Testis (tissue), 3 donors: ENCODE measurements around the gene BTN1A1. TPM values are rescaled to one million over a fixed set of nuclear protein-coding genes. Genes with fewer than 3 reads are reported as not detected.
"Not testable (repeated sequence)": the region's sequence is repeated elsewhere in the genome, so short reads cannot be mapped to it uniquely, and the experiment has no call there.

Source experiments
- DNase-seq: peaks from one replicate; pipeline ENCODE4 v3.0.0-alpha.2; 2019
- H3K27ac ChIP-seq, 2 donors: fragments of 200-600 bp; sonication (generic); one replicate each; pipeline ENCODE4 v1.5.1; 2019
- H3K27me3 ChIP-seq: fragments of 200-600 bp; sonication (generic); one replicate; pipeline ENCODE4 v1.5.1; 2019
- H3K36me3 ChIP-seq: fragments of 200-600 bp; sonication (generic); one replicate; pipeline ENCODE4 v1.5.1; 2017; ENCODE audit warnings: low read depth; ENCODE audit errors: missing control alignments
- H3K4me1 ChIP-seq: fragments of 200-600 bp; sonication (generic); one replicate; pipeline ENCODE4 v1.5.1; 2019
- H3K4me3 ChIP-seq, 2 donors: fragments of 200-600 bp; sonication (generic); one replicate each; pipeline ENCODE4 v1.5.1; 2017 to 2019
- H3K9me3 ChIP-seq: fragments of 200-600 bp; sonication (generic); one replicate; pipeline ENCODE4 v1.5.1; 2017
- POLR2A ChIP-seq: fragments of 450-650 bp; IDR thresholded peaks from one replicate; pipeline ENCODE4 v1.6.1; 2017; ENCODE audit warnings: antibody characterized with exemption, mild to moderate bottlenecking, moderate library complexity
- WGBS, 2 donors: methylation state at CpG; one replicate each; pipeline ENCODE4 v1.1.5; 2018; 5-methylcytosine and 5-hydroxymethylcytosine counted together
- intact Hi-C: fragments of 100-400 bp; cut with DNase I; formaldehyde crosslinking; loops from one replicate; pipeline ENCODE4 v1.15.1; 2023; ENCODE audit warnings: low total_unique reads
- polyA plus RNA-seq: library from polyadenylated mRNA; stranded (reverse); fragments of 350-450 nt; fragmentation: Illumina TruSeq; extraction: RNeasy Lipid Tissue Mini Kit (QIAGEN cat#74804); gene quantifications from one replicate; pipeline ENCODE4 v1.2.3, GENCODE V29; 2014; ENCODE audit warnings: low read depth, low replicate concordance; ENCODE audit not compliant: insufficient read depth
- total RNA-seq, 2 donors: library from RNA; depleted of rRNA; stranded (reverse); fragments of >200 nt; gene quantifications; one replicate each; pipeline ENCODE4 v1.2.3, GENCODE V29; 2016
- TF ChIP-seq, protein P1 (sequence below), 3 experiments: fragments of 450-650 bp in 2 of 3; fragments of 200-600 bp in 1 of 3; sonication (generic) in 1 of 3; IDR thresholded peaks; one replicate each; pipeline ENCODE4 v1.5.1; 2016 to 2019; ENCODE audit warnings: antibody characterized with exemption in 3 of 3, mild to moderate bottlenecking in 2 of 3, moderate library complexity in 1 of 3

The BTN1A1 gene
- total and polyA plus RNA-seq, 3 donors from 2014 or later = 0.30 to 0.31 (median 0.31) TPM

- DNase-seq = no peak
These were observed 2.5 kb downstream of the BTN1A1 start for GRCh38 chr6:26502626-26503025.

DNA sequence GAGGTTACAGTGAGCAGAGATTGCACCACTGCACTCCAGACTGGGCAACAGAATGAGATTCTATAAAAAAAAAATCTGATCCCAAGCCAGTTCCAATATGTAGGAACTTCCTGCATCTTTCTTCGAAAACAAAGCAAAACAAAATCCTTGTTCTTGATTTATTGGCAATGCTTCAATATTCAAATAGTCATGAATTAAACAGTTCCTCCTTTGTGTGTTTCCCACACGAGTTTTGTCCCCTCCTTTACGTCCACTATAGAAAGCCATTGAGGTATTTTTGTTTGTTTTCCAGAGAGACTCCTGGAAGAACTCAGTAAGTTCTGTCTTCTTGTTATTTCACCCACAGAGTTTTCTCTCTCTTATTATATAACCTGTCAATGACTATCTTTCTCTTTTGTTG, 7.6 kb downstream of the BTN1A1 start:
- no peaks in the 10 kb centered on the region for H3K4me1 ChIP-seq
- intact Hi-C loops = no loop called here
- TF ChIP-seq, protein P1, sequence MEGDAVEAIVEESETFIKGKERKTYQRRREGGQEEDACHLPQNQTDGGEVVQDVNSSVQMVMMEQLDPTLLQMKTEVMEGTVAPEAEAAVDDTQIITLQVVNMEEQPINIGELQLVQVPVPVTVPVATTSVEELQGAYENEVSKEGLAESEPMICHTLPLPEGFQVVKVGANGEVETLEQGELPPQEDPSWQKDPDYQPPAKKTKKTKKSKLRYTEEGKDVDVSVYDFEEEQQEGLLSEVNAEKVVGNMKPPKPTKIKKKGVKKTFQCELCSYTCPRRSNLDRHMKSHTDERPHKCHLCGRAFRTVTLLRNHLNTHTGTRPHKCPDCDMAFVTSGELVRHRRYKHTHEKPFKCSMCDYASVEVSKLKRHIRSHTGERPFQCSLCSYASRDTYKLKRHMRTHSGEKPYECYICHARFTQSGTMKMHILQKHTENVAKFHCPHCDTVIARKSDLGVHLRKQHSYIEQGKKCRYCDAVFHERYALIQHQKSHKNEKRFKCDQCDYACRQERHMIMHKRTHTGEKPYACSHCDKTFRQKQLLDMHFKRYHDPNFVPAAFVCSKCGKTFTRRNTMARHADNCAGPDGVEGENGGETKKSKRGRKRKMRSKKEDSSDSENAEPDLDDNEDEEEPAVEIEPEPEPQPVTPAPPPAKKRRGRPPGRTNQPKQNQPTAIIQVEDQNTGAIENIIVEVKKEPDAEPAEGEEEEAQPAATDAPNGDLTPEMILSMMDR (IDR thresholded peaks at IDR 0.05) = no peak
- no peak for TF ChIP-seq POLR2A
- H3K36me3 ChIP-seq = no peaks in the 10 kb centered on the region
- H3K27me3 ChIP-seq = no peaks in the 10 kb centered on the region
- no peak overlapping the region for H3K4me3 ChIP-seq
- WGBS, 2 donors = 53 to 57% methylated on average over 3 of the region's 3 CpGs
- H3K9me3 ChIP-seq = no peaks in the 10 kb centered on the region
- H3K27ac ChIP-seq = no peak overlapping the region
- no peak for DNase-seq

More at GRCh38 chr6:26502626-26503025, 2.5 kb downstream of the BTN1A1 start:
- Histone ChIP-seq H3K4me1 (no peaks in the 10 kb centered on the region), H3K27ac (no peak overlapping the region), H3K4me3 (no peak overlapping the region), H3K27me3 (no peaks in the 10 kb centered on the region), H3K36me3 (no peaks in the 10 kb centered on the region), H3K9me3 (no peaks in the 10 kb centered on the region)
- intact Hi-C loops = no loop called here
- 86 to 93% methylated on average over 3 of the region's 3 CpGs for WGBS, 2 donors
- no peak for TF ChIP-seq POLR2A
- TF ChIP-seq, protein P1 (IDR thresholded peaks at IDR 0.05) = no peak

DNA sequence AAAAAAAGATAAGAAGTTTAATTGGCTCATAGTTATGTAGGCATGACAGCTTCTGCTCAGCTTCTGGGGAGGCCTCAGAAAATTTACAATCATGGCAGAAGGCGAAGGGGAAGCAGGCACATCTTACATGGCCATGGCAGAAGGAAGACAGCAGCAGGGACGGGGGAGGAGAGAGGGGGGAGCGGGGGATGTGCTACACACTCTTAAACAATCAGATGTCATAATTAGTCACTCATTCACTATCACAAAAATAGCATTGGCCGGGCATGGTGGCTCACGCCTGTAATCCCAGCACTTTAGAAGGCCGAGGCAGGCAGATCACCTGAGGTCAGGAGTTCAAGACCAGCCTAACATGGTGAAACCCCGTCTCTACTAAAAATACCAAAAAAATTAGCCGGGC, 10.9 kb downstream of the BTN1A1 start:
- intact Hi-C loops = not testable (repeated sequence)

DNA sequence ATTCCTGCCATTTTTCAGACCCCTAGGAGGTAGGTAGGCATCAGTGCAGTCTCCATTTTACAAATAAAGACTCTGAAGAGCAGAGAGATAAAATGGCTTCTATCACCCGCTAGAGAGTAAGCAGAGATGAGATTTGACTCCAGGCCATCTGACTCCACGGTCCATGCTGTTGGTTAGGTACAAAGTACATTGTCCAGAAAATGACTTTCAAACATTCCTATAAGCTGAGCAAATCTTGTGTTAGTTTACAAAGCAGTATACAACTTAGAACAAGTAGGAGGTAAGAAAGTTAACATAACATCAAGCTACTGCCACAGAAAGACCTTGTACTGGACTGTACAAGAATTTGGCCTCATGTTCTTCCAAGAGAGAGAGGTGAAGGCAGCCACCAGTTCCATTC, 14.9 kb downstream of the BTN1A1 start:
- H3K4me1 ChIP-seq = peaks cover 4% of the 10 kb centered on the region
- 76 to 77% methylated on average over 2 of the region's 2 CpGs for WGBS, 2 donors
- intact Hi-C loops = no loop called here
- TF ChIP-seq, protein P1 (IDR thresholded peaks at IDR 0.05) = no peak
- TF ChIP-seq POLR2A = no peak
- no peaks in the 10 kb centered on the region for H3K27me3 ChIP-seq
- H3K36me3 ChIP-seq = no peaks in the 10 kb centered on the region
- H3K4me3 ChIP-seq = no peak overlapping the region
- no peak for DNase-seq
- peak overlapping the region in 1 of 2 donors; percentile 15 for H3K27ac ChIP-seq
- H3K9me3 ChIP-seq = no peaks in the 10 kb centered on the region

More for the DNA sequence above, 10.9 kb downstream of the BTN1A1 start:
- not testable (repeated sequence) for DNase-seq, H3K4me1 ChIP-seq, H3K27me3 ChIP-seq, H3K9me3 ChIP-seq, H3K36me3 ChIP-seq, H3K4me3 ChIP-seq, H3K27ac ChIP-seq
- 79 to 85% methylated on average over 8 of the region's 8 CpGs for WGBS, 2 donors

- Histone ChIP-seq H3K4me3 (no peak overlapping the region), H3K27me3 (no peaks in the 10 kb centered on the region), H3K36me3 (no peaks in the 10 kb centered on the region), H3K9me3 (no peaks in the 10 kb centered on the region), H3K4me1 (peaks cover 4% of the 10 kb centered on the region), H3K27ac (no peak overlapping the region)
- TF ChIP-seq, protein P1 (IDR thresholded peaks at IDR 0.05) = no peak
- no peak for TF ChIP-seq POLR2A
- intact Hi-C loops = no loop called here
- DNase-seq = no peak
- 77 to 78% methylated on average over 9 of the region's 9 CpGs for WGBS, 2 donors
These were observed 16.7 kb downstream of the BTN1A1 start for GRCh38 chr6:26516481-26517427.
